Measurements from ENCODE around the gene RMND1.
"Not testable (repeated sequence)": the region's sequence is repeated elsewhere in the genome, so short reads cannot be mapped to it uniquely, and the experiment has no call there.

The RMND1 gene

DNA sequence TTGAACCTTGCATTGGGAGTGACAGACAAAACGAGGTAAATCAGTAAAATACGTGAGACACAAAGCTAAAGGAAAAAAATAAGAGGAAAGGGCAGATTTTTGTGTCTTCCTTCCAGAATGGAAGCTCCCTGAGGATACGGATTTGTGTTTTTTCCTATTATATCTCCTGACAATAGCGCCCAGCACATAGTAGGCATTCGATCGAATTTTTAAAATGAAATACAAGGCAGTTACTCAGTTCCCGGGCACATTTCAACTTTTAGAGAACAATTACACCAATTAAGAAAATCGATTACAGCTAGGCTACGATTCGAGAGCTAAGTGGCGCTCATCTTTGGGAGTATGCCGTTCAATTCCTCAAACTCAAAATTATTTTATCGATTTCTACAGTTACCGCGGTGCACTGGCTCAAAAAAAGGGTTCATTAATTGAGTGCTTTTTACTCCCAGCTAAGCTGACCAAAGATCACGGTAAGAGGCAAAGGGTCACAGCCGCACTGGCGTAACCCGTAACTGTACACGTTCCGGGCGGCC lies 443 bp downstream of the RMND1 start:
- DNase-seq (ENCODE audit: low spot score) = no peak

DNA sequence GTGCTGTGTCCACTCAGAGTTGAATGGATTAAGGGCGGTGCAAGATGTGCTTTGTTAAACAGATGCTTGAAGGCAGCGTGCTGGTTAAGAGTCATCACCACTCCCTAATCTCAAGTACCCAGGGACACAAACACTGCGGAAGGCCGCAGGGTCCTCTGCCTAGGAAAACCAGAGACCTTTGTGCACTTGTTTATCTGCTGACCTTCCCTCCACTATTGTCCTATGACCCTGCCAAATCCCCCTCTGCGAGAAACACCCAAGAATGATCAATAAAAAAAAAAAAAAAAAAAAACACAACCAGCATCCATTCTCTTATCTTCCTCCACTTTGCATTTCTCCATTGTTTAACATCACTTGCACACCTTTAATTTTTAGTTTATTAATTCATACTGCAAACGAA lies 998 bp downstream of the RMND1 start:
- not testable (repeated sequence) for DNase-seq (ENCODE audit: low spot score)

DNA sequence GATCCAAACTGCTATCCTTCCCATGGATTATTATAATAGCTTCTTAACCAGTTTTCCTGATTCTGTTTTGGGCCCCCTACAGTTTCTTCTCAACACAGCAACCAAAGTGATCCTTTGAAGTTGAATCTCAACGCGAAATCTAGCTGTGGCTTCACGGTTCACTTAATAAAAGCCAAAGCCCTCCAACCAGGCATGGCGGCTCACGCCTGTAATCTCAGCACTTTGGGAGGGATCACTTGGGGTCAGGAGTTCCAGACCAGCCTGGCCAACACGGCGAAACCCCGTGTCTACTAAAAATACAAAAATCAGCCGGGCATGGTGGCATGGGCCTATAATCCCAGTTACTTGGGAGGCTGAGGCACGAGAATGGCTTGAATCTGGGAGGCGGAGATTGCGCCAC lies 3.3 kb downstream of the RMND1 start:
- DNase-seq (ENCODE audit: low spot score) = no peak

DNA sequence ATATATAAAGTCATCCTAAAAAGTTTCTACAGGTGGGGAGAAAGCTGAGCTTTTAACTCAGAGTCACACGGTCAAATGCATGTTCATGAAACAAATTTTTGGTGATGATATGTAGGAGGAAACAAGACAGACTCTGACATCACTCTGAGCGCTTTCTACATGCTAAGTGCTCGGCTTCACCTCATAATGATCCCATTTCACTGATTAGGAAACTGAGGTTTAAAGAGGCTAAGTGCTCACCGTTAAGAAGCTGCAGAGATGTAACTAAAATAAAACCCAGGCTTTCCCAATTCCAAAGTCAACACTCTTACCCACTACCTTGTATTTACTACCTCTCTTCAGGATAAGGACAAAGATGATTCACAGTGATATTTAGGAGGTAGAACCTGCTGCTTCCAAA lies 4.7 kb downstream of the RMND1 start:
- no peak for DNase-seq (ENCODE audit: low spot score)

DNA sequence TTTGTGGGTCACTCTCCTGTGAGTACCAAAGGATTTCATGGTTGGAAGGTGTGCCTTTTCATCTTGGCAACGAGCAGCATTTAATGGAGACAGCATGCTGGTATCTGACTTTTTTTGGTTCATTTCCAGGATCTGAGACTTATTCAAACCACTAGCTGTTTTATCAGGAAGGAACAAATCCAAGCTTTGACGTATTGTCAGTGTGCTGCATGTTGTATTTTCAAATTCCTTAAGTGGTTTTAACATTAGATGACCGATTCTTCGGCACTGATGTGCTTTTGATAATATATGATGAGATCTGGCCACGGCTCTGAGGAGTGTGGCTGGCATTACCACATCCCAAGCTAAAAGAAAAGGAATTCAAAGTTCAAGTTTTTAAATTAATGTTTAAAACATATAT lies 6.4 kb downstream of the RMND1 start:
- DNase-seq (ENCODE audit: low spot score) = no peak

DNA sequence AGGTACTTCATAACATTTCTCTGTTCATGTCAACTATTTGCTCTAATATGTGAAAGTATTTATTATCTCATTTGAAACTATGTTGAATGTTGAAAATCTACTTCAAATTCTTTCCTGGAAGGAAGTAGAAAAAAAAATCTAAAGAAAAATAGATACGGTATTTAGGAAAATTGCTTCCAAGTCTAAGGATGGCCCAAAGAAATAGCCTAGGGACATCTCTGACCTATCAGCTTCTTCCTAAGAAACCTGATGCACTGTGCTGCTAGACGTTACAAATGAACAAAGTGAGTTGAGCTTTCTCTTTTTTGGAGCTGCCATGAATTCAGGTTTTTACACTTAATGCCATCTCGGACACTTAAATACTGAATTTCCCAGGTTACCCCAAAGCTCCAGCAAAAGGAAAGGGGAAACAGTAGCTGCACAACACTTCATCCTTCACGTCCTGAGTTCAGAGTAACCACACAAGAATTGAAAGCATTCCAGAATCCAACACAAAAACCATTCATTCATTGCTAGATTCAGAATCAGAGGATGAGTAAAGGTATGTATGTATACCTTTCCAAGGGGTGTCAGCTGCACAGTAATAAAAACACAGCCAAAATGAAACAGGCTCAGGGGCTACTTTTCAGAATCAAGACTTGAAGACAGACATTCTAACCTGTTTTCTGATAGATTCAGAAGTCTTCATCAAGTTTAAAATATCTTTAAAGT lies 7.9 kb downstream of the RMND1 start:
- DNase-seq (ENCODE audit: low spot score) = no peak

DNA sequence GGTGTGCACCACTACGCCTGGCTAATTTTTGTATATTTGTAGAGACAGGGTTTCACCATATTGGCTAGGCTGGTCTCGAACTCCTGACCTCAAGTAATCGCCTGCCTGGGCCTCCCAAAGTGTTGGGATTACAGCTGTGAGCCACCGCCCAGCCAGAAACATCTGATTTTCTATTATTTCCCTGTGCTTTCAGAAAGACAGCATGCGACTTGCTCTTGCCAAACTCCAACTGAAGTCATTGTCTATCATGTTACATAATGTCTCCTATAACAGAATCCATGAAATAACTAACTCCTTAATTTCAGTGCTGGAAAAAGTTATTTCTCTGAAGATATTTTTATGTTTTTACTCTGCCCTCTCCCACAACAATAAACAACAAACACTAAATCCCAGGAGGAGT lies 8.5 kb downstream of the RMND1 start:
- no peak for DNase-seq (ENCODE audit: low spot score)

DNA sequence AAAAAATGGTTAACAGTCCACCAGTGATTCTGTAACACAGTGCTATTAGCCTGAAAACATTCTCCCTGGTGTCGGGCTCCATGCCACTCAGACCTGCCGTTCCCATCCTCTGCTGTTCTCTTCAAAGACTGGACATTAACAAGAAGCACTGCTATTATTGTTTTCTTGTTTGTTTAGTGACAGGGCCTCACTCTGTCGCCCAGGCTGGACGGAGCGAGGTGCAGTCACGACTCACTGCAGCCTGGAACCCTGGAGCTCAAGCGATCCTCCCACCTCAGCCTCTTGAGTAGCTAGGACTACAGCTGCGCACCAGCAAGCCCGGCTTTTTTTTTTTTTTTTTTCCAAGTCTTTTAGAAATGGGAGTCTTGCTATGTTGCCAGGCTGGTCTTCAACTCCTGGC lies 9.6 kb downstream of the RMND1 start:
- no peak for DNase-seq (ENCODE audit: low spot score)

DNA sequence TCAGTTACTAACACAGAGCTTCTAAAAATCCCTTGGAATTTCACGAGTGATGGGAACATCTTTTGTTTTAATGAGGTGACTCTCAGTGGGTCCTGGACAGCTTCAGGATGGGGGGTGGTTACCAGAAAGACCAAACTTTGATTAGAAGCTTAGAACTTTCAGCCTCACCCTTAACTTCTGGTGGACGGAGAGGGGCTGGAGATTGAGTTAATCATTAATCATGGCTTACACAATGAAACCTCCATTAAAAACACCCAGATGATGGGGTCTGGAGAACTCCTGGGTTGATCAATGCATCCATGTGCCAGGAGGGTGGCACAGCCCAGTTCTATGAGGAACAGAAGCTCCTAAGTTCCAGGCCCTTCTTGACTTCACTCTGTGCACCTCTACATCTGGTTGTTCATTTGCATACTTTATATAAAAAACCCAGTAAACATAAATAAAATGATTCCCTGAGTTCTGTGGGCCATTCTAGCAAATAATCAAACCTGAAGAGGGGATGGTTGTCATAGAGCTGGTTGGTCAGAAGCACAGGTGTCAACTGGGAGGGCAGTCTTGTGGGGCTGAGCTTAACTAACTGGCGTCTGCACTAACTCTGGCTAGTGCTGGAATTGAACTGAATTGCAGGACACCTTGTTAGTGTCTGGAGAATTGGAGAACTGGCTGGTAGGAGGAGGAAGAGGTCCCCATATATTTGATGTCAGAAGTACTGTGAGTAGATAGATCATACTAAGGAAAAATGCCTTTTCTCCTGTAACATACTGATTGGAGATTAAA lies 10.3 kb downstream of the RMND1 start:
- DNase-seq (ENCODE audit: low spot score) = no peak

DNA sequence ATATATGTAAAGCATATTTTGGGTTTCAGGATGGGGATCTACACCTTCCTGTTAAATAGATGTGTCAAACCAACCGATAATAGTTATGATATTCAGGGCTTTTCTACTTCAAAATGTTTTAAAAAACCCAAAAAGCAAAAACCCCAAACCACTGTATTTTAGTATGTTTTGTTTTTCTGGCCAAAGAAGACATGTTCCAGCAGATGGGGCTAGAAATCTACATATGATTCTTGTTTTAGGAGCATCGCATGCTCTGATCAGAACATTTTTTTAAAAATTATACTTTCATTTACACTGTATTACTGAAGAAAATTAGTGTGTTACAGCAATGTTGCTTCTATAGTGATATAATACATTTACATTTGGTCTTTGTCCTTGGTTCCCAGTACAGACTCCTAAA lies 11.0 kb downstream of the RMND1 start:
- peak; percentile 40 for DNase-seq (ENCODE audit: low spot score)

DNA sequence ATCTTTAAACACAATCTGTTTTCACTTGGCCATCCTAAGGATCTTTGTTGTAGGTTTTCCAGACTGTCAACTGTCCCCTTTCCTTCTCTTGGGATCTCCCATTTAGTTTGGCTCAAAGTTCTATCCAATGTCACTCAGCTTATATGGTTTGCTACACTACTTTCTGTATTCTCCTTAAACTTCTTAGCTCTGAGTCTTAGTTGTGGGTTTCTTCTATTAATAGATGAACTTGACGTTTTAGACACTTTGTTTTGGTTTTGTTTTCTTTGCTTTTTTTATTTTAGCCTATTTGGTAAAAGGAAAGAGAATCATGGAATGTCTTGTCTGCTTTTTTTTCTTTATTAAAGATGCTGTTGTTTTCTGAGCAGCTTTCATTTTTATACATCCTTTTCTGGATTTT lies 11.4 kb downstream of the RMND1 start:
- DNase-seq (ENCODE audit: low spot score) = no peak

DNA sequence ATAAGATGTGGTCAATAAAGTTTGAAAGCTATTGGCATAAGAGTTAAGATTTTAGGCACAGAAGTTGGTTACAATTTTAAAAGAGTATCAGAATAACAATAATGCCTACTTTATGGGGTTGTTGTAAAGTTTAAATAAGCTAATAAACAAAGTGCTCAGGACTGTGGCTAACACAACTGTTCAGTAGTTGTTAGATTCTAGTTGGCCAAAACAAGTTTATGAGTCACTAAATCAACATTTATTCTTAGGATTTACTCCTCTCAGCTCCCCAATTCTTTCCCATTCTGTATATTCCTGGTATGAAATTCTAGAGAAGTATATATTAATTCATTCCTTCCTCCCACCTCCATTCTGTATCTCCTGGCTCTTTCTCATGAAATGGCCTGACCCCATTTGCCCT lies 14.5 kb downstream of the RMND1 start:
- DNase-seq (ENCODE audit: low spot score) = no peak

DNA sequence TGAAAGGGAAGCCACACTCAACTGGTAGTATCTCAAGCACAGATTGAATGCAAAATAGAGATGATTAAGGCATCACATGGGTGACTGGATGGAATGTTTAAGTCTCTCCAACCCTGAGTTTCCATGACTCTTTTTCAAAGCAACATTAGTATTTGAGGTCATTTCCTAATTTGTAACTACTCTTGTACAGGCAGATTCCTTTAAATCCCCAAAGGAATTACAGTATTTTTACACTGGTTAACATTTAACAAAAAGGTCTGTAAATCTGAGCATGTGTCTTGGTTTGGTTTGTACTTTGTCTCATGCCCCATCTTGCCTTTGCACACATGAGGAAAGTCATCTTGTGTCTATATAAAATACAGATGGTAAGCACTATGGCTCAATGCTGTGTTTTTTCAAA lies 15.1 kb downstream of the RMND1 start:
- no peak for DNase-seq (ENCODE audit: low spot score)

DNA sequence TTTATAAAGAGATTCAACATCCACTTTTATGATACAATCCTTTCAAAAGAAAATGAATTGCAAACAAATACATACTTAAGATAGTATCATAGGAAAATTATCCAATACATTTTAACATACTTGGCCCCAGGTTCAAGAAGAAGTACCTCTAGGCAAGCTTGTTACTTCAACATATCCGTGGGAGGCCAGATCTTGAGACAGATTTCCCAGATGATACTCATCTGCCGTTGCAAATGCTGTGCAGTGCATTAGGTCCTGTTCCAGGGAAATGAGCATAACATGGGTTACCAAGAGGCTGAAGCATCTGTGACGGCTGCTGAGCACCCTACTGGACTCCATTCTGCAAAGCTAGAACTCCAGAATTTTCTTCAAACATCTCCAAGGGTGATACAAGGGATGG lies 15.6 kb downstream of the RMND1 start:
- DNase-seq (ENCODE audit: low spot score) = no peak

DNA sequence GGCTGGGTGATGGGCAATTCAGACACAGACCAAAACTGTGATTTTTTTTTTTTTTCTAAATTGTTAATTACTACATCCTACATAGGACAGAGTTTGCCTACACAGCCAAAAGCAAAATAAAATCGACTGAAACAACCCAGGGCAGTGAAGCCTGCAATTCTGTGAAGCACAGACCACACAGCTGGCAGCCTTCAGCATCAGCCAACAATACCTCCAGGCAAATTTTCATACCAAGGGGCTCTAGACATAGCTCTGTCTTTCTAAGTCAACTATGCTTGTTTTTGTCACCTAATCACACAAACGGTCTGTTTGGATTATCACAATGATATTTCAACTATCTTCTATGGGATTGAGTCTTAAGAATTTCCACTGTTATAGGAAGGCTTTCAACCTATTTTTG lies 17.6 kb downstream of the RMND1 start:
- DNase-seq (ENCODE audit: low spot score) = no peak

DNA sequence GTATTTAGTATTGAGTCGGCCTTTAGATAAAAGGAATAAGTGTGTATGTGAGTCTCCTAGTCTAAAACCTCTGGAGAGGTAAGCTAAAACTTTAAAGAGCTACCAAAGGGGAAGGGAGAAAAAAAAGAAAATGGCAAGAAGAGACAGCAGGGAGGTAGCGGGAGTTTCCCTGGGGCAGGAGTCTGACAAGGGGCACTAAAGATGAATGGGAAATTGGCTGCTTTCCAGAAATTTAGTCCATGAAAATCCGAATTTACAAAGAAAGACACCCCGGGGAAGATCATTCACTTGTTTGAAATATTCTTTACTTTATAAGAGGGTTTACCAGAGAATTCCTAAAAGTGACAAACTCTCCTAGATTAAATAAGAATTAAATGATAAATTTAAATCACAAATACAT lies 19.3 kb downstream of the RMND1 start:
- no peak for DNase-seq (ENCODE audit: low spot score)

DNA sequence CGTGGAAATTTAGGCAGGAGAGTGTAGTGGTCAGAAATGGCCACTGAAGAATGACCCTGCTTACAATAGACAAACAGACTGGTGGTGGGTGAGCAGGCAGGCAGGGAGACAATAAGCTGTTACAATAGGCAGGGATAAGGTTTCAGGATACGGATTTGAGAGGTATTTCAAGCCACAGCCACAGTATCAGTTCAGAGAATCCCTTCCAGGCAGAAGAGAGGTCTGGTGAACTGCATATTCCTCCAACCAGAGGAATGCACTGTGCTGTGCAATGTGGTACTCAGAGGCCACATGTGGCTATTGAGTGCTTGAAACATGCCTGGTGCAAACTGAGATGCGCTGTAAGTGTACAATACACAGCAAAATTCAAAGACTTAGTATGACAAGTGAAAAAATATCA lies 20.6 kb downstream of the RMND1 start:
- no peak for DNase-seq (ENCODE audit: low spot score)

DNA sequence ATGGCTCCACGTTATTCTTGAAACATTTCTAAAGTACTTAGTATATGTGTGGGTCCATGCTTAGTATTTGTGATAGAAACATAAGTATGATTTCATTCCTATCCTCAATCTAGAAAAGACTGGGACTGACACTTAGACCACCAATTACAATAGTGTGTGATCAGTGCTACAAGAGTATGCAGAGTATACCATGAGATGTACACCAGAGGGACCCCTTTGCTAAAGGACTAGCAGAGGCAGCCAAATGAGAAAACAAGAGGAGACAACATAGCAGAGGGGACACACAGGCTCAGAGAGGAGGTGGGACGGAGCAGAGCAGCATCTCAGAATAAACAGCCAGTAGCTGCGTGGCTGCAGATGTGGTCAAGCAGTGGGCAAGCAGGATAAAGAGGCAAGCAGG lies 21.0 kb downstream of the RMND1 start:
- no peak for DNase-seq (ENCODE audit: low spot score)

DNA sequence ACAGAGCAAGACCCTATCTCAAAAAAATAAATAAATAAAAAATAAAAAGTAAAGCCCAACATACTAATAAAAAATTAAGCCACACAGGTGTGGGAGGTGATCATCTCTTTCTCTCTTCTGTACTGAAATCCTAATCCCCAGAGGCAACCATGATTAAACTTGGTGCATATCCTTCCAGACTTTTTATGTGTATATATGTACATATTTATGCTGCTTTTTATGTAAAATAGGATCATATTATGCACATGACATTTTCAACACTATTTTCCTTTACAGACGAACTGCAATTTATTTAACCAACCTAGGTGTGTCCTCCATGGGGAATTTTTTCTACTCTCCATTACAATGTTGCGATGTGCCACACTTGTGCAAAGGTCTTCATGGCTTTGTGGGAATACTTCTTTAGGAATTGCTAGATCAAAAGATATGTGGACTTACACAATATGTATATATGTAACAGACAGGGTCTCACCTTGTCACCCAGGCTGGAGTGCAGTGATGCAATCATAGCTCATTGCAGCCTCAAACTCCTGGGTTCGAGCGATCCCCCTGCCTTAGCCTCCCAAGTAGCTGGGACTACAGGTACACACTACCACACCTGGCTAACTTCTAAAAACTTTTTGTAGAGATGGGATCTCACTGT lies 23.7 kb downstream of the RMND1 start:
- DNase-seq (ENCODE audit: low spot score) = no peak

DNA sequence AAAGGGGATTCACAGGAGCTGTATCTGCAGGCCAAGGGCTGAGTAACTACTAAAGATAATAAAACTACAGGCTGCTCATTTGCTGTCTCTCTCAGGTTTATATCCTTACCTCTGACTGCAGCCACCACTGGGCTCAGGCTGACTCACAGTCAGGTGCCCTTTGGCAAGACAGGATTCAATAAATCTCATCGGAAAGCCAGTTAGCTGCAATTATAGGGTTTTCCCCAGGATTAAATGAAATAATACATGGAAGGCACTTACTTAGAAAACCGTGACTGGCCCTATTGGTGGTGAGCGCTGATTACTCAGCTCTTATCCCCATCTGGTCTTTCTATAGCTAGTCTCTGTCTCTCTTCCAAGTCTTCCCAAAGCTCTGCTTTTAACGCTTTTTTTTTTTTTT lies 26.4 kb downstream of the RMND1 start:
- DNase-seq (ENCODE audit: low spot score) = no peak

DNA sequence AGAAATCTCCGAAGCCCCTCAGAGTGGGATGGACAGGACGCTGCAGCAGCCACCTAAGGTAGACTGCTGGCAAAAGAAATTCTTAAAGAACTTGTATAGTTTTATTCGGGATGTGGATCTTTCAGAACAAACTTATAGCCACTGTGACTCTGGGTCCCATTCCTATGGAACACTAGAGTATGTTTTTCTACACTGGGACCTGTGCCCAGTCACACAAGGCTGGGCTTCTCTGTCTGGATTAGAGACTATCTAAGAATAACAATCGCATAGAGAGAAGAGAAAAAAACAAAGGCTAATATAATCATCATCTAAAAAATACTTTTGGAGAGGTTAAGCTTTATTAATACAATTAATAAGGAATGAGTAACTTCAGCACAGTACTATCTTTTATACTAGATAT lies 28.9 kb downstream of the RMND1 start:
- DNase-seq (ENCODE audit: low spot score) = no peak

DNA sequence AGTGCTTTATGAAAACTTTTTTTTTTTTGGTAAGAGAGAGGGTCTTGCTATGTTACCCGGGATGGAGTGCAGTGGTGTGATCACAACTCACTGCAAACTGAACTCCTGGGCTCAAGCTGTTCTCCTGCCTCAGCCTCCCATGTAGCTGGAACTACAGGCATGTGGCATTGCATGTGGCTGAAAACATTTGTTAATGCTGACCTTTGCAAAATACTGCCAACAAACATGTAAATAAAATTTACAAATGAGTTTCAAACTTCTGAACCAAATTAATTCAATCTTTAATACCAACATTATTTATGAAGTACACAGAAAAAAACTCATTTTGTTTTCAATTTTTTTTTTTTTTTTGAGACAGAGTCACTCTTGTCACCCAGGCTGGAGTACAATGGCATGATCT lies 34.4 kb downstream of the RMND1 start:
- no peak for DNase-seq (ENCODE audit: low spot score)

DNA sequence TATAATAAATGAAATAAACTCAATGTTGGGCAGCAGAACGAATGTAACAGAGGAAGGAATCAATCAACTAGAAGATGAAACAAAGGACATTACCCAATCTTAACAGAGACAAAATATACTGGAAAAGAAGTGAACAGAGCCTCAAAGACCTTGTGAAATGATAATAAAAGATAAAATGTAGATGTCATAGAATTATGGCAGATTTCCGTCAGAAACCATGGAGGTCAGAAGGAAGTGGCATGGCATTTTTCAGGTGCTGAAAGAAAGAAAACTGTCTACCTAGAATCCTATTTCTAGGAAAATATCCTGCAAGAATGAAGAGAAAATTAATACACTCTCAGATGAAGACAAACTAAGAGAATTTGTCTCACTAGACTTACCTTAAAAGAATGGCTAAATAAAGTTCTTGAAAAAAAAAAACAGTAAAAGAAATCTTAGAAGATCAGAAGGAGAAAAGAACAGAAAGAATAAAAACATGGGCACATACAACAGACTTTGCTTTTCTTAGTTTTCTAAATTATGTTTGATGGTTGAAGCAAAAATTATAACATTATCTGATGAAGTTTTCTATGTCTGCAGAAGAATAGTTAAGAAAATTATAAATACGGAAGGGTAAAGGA lies 37.2 kb downstream of the RMND1 start:
- no peak for DNase-seq (ENCODE audit: low spot score)
